Heart left ventricle (tissue), 13 donors: Measurements from ENCODE around the gene KCNN3.

ENCODE experiments used
- POLR2A ChIP-seq, 2 donors: fragments of 450-650 bp; IDR thresholded peaks; one replicate each; pipeline ENCODE4 v1.6.1; 2017; ENCODE audit warnings: antibody characterized with exemption in 2 of 2, mild to moderate bottlenecking in 2 of 2, moderate library complexity in 2 of 2
- TF ChIP-seq, protein P1 (sequence below), 12 donors: fragments of 200-600 bp; sonication (generic) in 4 of 12; IDR thresholded peaks; one replicate each; pipeline versions ENCODE4 v1.5.0 to v1.8.0; 2018 to 2022; ENCODE audit warnings: antibody characterized with exemption in 12 of 12, mild to moderate bottlenecking in 5 of 12
- donor health status: ischemic (EF 13 %, LVEDD 7.1; RV severe dilation, severe dysfunction).
- donor health status: DM: no; HTN: yes; CAD: no.
- donor health status: DM: no; HTN: no; CAD: no.
- donor health status: ischemic (EF 25% LVEDD 6.9; RV normal size, moderate dysfunction).
- donor health status: ischemic (EF 25% LVEDD 5.7; RV mildly dilated, moderate dysfunction).
- donor health status: ischemic (EF 35%, LVEDD 5.7; RV mildly dilated, moderate dysfunction).
- donor health status: nonischemic (EF 11% LVEDD 7.7; RV severe dilation, severe dysfunction).
- donor health status: DM: yes; HTN: yes; CAD: no.
- donor health status: PGD.
- donor health status: ischemic (EF 29% LVEDD 5.4; RV normal size, mild dysfunction).
- donor health status: nonischemic (EF 23%, LVEDD 6.1; RV moderate dilation, normal function).

GRCh38 chr1:154822233-154822632 lies 47.8 kb downstream of the KCNN3 start:
- TF ChIP-seq, protein P1, sequence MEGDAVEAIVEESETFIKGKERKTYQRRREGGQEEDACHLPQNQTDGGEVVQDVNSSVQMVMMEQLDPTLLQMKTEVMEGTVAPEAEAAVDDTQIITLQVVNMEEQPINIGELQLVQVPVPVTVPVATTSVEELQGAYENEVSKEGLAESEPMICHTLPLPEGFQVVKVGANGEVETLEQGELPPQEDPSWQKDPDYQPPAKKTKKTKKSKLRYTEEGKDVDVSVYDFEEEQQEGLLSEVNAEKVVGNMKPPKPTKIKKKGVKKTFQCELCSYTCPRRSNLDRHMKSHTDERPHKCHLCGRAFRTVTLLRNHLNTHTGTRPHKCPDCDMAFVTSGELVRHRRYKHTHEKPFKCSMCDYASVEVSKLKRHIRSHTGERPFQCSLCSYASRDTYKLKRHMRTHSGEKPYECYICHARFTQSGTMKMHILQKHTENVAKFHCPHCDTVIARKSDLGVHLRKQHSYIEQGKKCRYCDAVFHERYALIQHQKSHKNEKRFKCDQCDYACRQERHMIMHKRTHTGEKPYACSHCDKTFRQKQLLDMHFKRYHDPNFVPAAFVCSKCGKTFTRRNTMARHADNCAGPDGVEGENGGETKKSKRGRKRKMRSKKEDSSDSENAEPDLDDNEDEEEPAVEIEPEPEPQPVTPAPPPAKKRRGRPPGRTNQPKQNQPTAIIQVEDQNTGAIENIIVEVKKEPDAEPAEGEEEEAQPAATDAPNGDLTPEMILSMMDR (IDR thresholded peaks at IDR 0.05): no peak
- no peak for TF ChIP-seq POLR2A (IDR thresholded peaks at IDR 0.05)
